ENCODE measurements around the gene MCM3AP.

GRCh38 chr21:46248827-46249226, 36.6 kb downstream of the MCM3AP start:
- TF ChIP-seq CTCF (IDR thresholded peaks at IDR 0.05; ENCODE audit: insufficient read depth, low read length, poor library complexity, severe bottlenecking) (no peak), EZH2phosphoT487 (conservative IDR thresholded peaks at IDR 0.05; ENCODE audit: low read length) (no peak)

All from SU-DHL-6 (cell line).